ENCODE data around the gene EMP1. TPM values are rescaled to one million over a fixed set of nuclear protein-coding genes. Genes with fewer than 3 reads are reported as not detected.

EMP1 gene
- total RNA-seq, 1 experiment from 2014 or later = 18.6 TPM

GRCh38 chr12:13165617-13166041 lies 30.9 kb upstream of the EMP1 start:
- H3K27ac ChIP-seq (ENCODE audit: low read length) = no peak overlapping the region
- POLR2A ChIA-PET = no interaction called here
- CTCF ChIA-PET = no interaction called here

DNA sequence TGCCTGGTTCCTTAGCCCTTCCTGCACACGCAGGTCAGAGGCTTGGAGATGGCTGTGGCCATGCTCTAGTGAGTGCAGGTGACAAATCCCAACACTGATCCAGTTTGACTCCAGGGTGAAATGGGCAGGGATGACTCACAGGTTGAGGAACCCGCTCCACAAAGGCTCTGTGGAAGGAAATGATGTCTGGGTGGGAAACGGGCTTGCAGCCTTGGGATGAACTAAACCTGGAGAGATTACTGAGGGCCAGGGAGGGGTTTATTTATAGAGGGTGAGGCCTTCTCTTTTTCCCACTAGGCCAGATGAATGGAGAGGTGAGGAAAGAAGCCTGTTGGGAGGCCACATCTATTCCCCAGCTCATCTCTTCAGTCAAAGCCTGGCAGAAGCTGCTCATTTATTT lies 29.3 kb upstream of the EMP1 start:
- H3K27me3 ChIP-seq (ENCODE audit: control insufficient read depth, insufficient read depth, low read length) = no peaks in the 10 kb centered on the region
- no peak for DNase-seq (ENCODE audit: low read depth, low spot score)
- ChIA-PET CTCF (no interaction called here), POLR2A (no interaction called here)
- intact Hi-C loops (cut with micrococcal nuclease; ENCODE audit: unreplicated experiment) (no loop called here), in situ Hi-C loops (cut with HindIII; ENCODE audit: low pct_unique_long_range_greater_than_20kb, low sequenced_read_pairs) (no loop called here)
- H3K9me3 ChIP-seq (ENCODE audit: control insufficient read depth, insufficient read depth, low read depth, low read length) = no peaks in the 10 kb centered on the region
- TF ChIP-seq REST (IDR thresholded peaks at IDR 0.05; ENCODE audit: insufficient read depth in 1 of 2, low read depth in 2 of 2, low read length in 1 of 2) (no peak), SIN3A (IDR thresholded peaks at IDR 0.05; ENCODE audit: borderline replicate concordance, insufficient read depth, low read depth, low read length) (no peak)
- no peak overlapping the region for H3K4me3 ChIP-seq (ENCODE audit: low read depth in 2 of 2, low read length in 2 of 2)
- H3K4me1 ChIP-seq (ENCODE audit: control insufficient read depth, insufficient read depth, low read length) = no peaks in the 10 kb centered on the region
- ATAC-seq = no peak
- H3K27ac ChIP-seq (ENCODE audit: low read length) = no peak overlapping the region
- no TSS peak for BruUV-seq (replicated peaks)
- no peaks in the 10 kb centered on the region for H3K36me3 ChIP-seq (ENCODE audit: control insufficient read depth, insufficient read depth, low read length)

More at GRCh38 chr12:13165617-13166041, 30.9 kb upstream of the EMP1 start:
- Histone ChIP-seq H3K36me3 (ENCODE audit: control insufficient read depth, insufficient read depth, low read length) (no peaks in the 10 kb centered on the region), H3K4me1 (ENCODE audit: control insufficient read depth, insufficient read depth, low read length) (no peaks in the 10 kb centered on the region), H3K4me3 (ENCODE audit: low read depth in 2 of 2, low read length in 2 of 2) (no peak overlapping the region), H3K9me3 (ENCODE audit: control insufficient read depth, insufficient read depth, low read depth, low read length) (no peaks in the 10 kb centered on the region), H3K27me3 (ENCODE audit: control insufficient read depth, insufficient read depth, low read length) (no peaks in the 10 kb centered on the region)
- no TSS peak for BruUV-seq (replicated peaks)
- intact Hi-C loops (cut with micrococcal nuclease; ENCODE audit: unreplicated experiment) = no loop called here
- TF ChIP-seq REST (IDR thresholded peaks at IDR 0.05; ENCODE audit: insufficient read depth in 1 of 2, low read depth in 2 of 2, low read length in 1 of 2) = no peak
- TF ChIP-seq POLR2AphosphoS5 (IDR thresholded peaks at IDR 0.05; ENCODE audit: low read depth, low read length) = no peak
- no peak for TF ChIP-seq CTCF (IDR thresholded peaks at IDR 0.05)
- no peak for TF ChIP-seq SIN3A (IDR thresholded peaks at IDR 0.05; ENCODE audit: borderline replicate concordance, insufficient read depth, low read depth, low read length)
- TF ChIP-seq TCF7L2 (IDR thresholded peaks at IDR 0.05; ENCODE audit: low read depth, low read length) = no peak
- no peak for DNase-seq (ENCODE audit: low read depth, low spot score)
- in situ Hi-C loops (cut with HindIII; ENCODE audit: low pct_unique_long_range_greater_than_20kb, low sequenced_read_pairs) = no loop called here
- ATAC-seq = no peak
